ENCODE results near the gene PATL1.
"Not testable (repeated sequence)": the region's sequence is repeated elsewhere in the genome, so short reads cannot be mapped to it uniquely, and the experiment has no call there.

PATL1 gene, protein sequence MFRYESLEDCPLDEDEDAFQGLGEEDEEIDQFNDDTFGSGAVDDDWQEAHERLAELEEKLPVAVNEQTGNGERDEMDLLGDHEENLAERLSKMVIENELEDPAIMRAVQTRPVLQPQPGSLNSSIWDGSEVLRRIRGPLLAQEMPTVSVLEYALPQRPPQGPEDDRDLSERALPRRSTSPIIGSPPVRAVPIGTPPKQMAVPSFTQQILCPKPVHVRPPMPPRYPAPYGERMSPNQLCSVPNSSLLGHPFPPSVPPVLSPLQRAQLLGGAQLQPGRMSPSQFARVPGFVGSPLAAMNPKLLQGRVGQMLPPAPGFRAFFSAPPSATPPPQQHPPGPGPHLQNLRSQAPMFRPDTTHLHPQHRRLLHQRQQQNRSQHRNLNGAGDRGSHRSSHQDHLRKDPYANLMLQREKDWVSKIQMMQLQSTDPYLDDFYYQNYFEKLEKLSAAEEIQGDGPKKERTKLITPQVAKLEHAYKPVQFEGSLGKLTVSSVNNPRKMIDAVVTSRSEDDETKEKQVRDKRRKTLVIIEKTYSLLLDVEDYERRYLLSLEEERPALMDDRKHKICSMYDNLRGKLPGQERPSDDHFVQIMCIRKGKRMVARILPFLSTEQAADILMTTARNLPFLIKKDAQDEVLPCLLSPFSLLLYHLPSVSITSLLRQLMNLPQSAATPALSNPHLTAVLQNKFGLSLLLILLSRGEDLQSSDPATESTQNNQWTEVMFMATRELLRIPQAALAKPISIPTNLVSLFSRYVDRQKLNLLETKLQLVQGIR

DNA sequence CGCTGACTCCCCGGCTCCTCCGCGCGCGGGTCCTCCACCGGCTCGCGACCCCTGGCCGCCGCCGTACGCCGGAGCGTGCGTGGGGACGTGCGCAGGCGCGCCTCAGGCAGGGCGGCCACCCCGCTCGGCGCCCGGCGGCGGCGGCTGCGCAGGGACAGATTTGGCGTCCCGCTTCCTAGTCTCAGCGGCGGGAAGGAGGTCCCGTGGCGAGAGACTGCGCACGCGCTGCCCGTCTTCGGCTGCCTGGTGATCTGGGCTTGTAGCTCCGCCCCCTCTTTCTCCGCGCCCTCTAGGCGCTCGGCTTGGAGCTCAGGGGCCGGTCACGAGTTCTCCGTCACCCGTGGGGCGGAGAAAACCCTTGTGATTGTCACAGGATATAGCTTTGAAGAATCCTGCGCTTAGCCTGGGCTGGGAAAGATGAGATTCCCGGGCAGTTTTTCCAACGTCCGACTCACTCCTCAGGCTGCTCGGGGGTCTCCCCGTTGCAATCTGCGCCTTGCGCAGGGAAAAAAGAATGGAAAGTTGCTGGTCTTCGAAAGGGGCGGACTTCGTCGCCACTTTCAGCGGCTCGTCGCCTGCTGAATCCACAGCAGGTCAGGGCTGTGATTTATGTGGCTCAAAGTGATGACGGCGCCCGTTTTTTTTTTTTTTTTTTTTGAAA is at the start of gene PATL1:
Gene PATL1 (minus strand): TSS at position 88 of the 661 bp plus-strand sequence. CDS start 142 bp downstream, outside the sequence.
- peak; percentile 96 to 97 (median 96) for DNase-seq (ENCODE audit: low read depth in 3 of 3)

DNA sequence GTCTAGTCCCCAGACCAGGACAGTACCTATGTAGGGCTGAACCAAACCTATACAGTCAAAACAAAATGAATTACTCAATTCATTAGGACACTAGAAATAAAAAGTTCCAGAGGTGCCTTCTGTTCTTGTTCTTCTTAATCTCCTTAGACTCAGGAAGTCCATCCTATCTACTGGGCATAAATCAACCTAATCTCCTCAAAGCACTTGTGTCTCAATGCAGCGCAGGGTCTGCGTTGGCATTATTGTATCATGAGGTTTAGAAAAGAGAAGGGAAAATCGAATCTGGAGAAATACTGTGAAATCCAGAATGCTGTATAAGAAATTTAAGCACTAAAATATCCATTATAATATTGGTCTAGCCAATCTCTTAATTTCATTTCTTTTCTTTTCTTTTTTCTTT is 47.2 kb upstream of the PATL1 start:
- no peak for DNase-seq (ENCODE audit: low read depth in 3 of 3)

DNA sequence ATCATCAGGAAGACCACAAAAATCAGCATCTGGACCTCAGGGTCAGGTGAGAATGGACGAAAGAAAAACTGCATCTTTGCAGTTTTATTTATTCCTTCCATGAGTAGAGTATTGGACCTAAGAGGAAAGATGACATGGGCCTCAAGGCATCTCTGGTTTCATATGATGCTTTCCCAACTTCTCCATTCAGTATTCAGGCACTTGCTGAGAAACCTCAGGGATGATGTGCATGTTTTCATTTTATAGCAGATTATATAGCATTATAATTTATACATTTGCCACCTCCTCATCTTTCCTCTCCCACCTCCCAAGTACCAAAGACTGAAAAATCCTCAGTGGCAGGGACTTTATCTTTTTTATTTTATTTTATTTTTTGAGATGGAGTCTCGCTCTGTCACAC is 44.9 kb upstream of the PATL1 start, which contains the start of gene OR10V1:
Gene OR10V1 (minus strand): TSS at position 101 of the 400 bp plus-strand sequence. CDS start 0 bp downstream, at position 101.
- no peak for DNase-seq (ENCODE audit: low read depth in 3 of 3)

DNA sequence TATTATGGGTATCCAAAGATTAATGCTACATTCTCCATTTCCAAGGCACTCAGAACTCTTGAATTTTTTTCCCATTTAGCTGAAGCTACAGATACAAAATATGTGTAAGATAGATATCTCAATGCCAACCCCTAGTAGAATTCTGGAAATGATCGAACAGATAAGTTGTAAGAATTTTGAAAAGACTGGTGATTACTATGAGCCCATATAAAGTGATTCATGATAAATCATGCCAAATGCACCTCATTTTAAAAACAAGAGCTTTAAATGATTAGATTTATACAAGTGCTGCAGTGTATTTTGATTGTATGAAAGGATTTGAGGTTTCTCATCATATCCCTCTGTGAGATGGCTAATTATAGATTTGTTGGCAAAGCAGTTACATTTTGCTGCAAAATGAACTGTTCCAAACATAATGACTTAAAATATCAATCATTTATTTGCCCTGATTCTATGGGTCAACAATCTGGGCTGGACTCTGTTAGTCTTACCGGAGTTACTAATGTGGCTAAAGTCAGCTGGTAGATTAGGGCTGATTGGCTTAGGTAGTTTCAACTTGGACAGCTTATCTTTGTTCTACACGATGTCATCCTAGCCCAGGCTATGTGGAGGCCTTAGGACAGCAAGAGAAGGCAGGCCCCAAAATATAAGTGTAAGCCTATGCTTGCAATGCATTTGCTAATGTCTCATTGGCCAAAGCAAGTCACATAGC is 41.5 kb upstream of the PATL1 start:
- DNase-seq (ENCODE audit: low read depth in 3 of 3): no peak

DNA sequence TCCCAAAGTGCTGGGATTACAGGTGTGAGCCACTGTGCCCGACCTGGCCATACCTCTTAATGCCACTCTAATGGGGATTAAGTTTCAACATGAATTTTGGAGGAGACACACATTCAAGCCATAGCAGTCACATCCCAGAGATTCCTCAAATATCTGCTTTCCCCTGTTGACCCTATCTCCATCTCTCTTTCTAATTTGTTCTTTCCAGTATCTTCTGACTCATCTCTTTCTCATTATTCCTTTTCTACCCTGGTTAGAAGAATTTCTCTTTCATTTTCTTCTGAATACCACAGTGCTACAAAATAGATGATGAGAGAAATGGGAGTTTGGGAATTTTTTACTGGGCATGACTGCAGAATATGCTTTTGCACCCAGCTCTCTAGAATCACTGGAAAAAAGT is 39.7 kb upstream of the PATL1 start:
- DNase-seq (ENCODE audit: low read depth in 3 of 3): no peak

DNA sequence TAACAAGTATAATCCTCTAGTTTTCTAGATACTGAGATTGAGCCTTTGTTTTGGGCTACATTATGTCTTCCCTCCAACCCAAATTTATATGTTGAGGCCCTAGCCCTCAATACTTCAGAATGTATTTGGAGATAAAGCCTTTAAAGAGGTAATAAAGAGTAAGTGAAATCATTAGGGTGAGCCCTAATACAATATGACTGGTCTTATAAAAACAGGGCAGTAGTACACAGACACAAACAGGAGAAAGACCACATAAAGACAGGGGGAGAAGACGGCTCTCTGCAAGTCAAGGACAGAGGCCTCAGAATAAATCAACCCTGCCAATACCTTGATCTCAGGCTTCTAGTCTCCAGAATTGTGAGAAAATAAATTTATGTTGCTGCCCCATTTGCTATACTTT is 38.5 kb upstream of the PATL1 start:
- no peak for DNase-seq (ENCODE audit: low read depth in 3 of 3)

DNA sequence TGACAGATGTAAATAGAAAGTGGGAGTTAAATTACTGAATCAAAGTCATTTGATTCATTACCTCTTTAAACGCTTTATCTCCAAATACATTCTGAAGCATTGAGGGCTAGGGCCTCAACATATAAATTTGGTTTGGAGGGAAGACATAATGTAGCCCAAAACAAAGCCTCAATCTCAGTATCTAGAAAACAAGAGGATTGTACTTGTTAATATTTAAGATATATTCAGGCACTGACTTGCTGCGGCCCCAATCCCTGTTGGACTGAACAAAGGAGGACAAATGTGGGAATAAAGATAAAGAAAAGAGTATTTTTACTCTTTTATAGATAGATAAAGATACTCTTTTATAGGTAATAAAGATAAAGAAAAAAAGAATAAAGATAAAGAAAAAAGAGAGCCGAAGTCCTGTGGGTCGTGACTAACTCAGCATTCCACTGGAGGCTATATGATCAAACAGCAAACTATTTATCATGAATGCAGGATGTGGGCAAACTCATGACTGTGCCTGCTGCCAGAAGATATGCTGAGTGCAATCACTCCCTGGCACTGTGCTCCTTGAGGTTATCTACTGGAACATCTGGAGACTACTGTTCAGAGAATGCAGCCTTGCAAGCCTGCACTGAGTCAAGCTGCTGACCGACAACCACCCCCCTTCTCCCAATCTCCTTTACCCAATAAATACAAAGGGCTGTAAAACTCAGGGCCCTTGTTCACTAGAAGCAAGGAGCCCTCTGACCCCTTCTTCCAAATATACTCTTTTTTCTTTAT is 37.9 kb upstream of the PATL1 start:
- no peak for DNase-seq (ENCODE audit: low read depth in 3 of 3)

DNA sequence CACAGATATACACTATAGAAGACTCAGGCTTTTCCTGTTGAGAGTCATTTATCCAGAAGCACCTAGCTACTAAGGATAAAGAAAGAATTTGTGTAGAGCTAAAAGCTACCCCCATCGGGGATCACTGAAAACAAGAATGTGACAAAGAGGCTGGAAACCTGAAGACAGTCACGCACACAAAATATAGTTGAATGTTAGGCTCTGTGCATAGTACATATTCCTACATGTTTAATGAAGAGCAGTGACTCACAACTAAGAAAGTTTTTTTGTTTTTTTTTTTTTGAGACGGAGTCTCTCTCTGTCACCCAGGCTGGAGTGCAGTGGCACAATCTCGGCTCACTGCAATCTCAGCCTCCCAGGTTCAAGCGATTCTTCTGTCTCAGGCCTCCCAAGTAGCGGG is 36.5 kb upstream of the PATL1 start:
- DNase-seq (ENCODE audit: low read depth in 3 of 3): no peak

DNA sequence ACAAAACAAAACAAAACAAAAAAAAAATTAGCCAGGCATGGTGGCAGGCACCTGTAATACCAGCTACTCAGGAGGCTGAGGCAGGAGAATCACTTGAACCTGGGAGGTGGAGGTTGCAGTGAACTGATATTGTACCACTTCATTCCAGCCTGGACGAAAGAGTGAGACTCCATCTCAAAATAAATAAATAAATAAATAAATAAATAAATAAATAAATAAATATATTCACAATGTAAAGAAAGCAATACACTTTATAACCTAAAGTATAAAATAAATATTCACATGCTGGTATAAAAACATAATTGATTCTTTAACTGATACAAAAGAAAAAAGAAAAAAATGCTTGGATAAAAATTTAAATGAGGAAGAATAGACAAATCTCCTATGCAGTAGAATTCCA is 34.7 kb upstream of the PATL1 start:
- DNase-seq (ENCODE audit: low read depth in 3 of 3): not testable (repeated sequence)

DNA sequence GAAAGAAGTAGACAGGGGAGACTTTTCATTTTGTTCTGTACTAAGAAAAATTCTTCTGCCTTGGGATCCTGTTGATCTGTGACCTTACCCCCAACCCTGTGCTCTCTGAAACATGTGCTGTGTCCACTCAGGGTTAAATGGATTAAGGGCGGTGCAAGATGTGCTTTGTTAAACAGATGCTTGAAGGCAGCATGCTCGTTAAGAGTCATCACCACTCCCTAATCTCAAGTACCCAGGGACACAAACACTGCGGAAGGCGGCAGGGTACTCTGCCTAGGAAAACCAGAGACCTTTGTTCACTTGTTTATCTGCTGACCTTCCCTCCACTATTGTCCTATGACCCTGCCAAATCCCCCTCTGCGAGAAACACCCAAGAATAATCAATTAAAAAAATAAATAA is 31.3 kb upstream of the PATL1 start:
- not testable (repeated sequence) for DNase-seq (ENCODE audit: low read depth in 3 of 3)

DNA sequence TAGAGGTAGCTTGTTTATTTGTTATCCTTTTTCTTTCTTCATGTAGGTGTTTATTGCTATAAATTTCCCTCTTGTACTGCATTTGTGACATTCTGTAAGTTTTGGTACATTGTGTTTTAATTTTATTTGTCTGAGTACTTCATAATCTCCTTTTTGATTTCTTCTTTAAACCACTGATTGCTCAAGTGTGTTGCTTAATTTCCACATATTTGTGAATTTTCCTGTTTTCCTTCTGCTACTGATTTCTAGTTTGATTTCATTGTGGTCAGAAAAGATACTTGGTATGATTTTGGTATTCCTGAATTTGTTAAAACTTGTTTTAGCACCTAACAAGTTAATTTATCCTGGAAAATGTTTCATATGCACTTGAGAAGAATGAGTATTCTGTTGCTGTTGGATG is 29.7 kb upstream of the PATL1 start:
- no peak for DNase-seq (ENCODE audit: low read depth in 3 of 3)

DNA sequence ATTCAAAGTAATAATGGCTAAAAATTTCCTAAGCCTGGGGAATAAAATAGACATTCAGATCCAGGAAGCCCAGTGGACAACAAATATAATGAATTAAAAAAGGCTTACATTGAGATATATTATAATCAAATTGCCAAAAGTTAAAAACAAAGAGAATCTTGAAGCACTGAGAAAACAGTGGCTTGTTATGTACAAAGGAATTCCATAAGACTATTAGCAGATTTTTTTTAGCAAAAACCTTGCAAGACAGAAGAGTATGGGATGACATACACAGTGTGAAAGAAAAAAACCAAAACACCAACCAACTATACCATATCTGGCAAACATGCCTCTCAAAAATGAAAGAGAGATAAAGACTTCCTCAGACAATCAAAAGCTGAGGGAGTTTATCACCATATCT is 24.1 kb upstream of the PATL1 start:
- no peak for DNase-seq (ENCODE audit: low read depth in 3 of 3)

DNA sequence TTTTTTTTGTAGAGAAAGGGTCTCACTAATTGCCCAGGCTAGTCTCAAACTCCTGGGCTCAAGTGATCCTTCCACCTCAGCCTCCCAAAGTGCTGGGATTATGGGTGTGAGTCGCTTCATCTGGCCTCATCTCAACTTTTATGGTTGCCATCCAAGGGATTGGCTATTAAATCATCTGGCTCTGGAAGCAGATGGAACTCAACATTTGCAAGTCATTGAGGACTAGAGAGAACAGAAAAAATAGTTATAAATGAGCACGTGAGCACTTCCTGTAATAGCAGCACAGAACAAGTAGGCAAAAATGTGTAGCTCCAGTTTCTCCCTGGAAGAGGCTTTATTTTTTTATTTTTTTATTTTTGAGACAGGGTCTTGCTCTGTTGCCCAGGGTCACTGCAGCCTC is 22.3 kb upstream of the PATL1 start:
- DNase-seq (ENCODE audit: low read depth in 3 of 3): no peak

DNA sequence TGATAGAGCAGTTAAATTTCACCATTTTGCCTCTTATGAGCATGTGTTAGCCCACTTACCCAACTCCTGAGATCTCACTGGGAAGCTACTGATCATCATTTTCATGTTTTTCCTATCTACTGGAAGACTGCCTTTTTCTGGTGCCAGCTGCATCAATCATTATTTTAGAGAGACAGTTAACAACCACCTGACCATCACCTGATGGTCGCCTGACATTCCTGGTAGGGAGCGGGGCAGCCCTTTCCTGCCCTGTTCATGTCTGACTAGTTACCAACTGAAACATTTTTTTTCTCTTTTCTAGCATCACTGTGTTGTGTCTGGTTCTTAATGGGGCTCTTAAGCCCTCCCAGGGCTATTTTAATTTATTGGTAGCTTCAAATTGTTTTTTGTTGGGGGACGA is 20.2 kb upstream of the PATL1 start:
- DNase-seq (ENCODE audit: low read depth in 3 of 3): no peak

DNA sequence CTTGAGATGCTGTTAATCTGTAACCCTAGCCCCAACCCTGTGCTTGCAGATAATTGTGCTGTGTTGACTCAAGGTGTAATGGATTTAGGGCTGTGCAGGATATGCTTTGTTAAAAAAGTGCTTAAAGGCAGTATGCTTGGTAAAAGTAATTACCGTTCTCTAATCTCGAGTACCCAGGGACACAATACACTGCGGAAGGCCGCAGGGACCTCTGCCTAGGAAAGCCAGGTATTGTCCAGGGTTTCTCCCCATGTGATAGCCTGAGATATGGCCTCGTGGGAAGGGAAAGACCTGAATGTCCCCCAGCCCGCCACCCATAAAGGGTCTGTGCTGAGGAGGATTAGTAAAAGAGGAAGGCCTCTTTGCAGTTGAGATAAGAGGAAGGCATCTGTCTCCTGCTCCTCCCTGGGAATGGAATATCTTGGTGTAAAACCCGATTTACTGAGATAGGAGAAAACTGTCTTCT is 12.5 kb upstream of the PATL1 start:
- not testable (repeated sequence) for DNase-seq (ENCODE audit: low read depth in 3 of 3)

DNA sequence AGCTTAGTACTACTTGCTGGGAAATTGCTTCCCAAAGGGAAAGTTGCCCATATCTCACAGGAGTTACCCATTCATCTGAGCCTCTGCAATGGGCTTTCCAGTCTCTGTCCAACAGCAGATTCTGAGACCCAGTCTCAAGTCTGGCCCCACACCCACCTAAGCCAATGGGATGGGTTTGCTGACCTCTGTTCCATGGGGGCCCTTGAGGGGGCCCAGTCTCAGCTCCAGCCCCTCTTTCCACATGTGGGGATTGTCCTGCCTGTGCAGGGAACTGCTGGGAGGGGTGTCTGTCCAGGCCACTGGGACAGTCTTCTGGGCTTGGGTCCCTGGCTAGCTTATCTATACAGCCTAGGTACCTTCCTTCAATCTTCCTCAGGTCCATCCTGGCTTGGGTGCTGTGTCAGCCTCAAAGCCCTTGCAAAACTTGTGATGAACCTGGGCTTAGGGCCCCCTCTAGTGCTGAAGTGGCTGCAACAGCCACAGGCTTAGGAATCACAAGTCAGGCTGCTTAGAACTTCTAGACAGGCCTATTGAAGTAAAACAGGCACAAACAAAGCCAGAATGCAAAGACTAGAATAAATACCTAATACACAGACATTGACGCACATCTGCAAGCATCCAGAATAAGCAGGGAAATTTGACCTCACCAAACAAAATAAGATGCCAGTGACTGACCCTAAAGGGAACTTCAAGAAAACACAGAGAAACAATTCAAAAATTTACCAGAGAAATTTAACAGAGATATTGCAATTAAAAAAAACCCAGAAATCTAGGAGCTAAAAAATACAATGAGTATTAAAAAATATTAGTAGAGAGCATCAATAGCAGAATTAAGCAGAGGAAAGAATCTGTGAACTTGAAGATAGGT is 11.7 kb upstream of the PATL1 start:
- peak in 1 of 3 donors; percentile 26 for DNase-seq (ENCODE audit: low read depth in 3 of 3)

DNA sequence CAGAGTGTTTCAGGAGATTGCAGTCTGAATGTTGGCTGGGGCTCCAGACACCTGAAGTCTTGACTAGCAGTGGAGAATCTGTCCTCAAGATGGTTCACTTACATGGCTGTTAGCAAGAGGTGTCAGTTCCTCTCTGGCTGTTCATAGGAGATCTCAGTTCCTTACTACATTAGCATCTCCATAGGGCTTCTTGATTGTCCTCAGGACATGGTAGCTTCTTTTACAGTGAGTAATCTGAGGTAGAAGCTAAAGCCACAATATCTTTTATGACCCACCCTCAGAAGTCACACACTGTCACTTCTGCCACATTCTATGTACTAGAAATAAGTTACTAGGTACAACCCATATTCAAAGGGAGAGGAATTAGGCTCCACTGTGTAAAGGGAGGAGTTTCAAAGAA is 10.5 kb upstream of the PATL1 start:
- no peak for DNase-seq (ENCODE audit: low read depth in 3 of 3)

DNA sequence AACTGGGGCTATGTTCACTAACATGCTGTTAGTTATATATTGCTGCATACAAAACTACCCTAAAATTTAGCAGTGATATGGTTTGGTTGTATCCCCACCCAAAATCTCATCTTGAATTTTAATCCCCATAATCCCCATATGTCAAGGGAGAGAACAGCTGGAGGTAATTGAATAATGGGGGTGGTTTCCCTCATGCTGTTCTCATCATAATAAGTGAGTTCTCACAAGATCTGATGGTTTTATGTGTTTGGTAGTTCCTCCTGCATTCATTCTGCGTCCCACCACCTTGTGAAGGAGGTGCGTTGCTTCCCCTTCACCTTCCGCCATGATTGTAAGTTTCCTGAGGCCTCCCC is 10.0 kb upstream of the PATL1 start:
- no peak for DNase-seq (ENCODE audit: low read depth in 3 of 3)

DNA sequence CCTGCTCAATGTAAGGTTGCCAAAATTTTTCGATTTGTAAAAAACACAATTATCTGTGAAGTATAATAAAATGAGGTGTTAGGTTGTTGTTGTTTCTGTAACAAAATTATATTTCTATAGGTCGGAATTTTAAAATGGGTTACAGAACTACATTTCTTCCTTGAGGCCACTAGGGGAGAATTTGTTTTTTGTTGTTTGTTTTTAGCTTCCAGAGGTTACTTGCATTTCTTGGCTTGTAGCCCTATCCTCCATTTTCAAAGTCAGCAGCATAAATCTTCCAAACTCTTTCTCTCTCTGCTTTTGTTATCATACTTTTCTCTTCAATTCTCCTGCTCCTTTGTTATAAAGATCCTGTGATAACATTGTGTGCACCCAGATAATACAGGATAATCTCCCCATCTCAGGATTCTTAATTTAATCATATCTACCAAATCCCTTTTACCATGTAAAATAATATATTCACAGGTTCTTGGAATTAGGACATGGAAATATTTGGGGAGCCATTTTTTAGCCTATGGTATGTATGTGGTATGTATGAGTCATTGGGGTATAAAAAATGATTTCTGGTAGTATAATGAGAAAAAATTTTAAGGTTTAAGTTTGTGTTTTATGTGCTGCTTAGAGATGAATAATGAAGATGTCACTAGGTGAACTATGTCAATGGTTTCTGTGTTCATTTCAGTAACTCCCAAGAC is 9.4 kb upstream of the PATL1 start:
- no peak for DNase-seq (ENCODE audit: low read depth in 3 of 3)

Data from stimulated activated CD4-positive, alpha-beta T cell treated with anti-CD3 and anti-CD28 coated beads, TNF-alpha, amount 100 ng/mL, for 48 hours (primary cell).